GM21717 (cell line): ENCODE data around the gene FADS3.
A peak's percentile ranks its signal among the peaks of the same experiment; 100 is the strongest.

Experiments used
- ATAC-seq: cut with Tn5 transposase; IDR thresholded peaks from one replicate; pipeline ENCODE4 v1.9.1; 2021; ENCODE audit warnings: mild to moderate bottlenecking, moderate library complexity; ENCODE audit not compliant: unreplicated experiment

FADS3 gene

DNA sequence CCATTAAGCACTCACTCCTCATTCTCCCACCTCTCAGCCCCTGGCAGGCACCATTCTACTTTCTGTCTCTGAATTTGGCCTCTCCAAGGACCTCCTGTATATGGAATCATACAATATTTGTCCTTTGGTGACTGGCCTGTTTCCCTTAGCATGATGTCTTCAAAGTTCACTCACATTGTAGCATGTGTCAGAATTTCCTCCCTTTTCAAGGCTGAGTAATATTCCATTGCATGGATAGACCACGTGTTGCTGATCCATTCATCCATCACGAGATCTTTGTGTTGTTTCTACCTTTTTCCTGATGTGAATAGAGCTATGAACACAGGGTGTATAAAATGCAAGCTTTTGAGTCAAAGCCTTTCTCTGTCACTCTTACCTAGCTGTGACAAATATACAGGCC lies 51.6 kb downstream of the FADS3 start:
- no peak for ATAC-seq

DNA sequence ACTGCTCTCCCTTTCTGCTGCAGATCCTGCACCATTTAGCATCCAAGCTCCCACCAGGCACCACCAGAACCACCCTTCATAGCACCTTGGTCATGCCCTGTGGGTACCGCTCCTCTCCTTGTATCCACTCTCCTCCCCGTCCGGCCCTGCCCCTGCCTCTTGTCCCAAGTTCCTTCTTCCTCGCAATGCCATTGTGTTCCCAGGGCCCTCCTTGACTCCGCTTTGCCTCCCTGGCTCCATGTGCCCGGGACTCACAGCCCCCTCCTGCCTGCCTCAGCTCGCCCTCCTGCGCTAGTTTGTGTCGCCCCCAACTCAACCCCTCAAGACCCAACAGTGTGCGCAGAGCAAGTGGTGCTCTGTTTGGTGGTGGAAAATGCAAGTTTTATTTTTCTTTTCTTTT lies 52.4 kb downstream of the FADS3 start:
- no peak for ATAC-seq

GRCh38 chr11:61838501-61838900 lies 52.8 kb downstream of the FADS3 start:
- ATAC-seq, result no peak

GRCh38 chr11:61837411-61838005 lies 53.8 kb downstream of the FADS3 start:
- ATAC-seq, result no peak

GRCh38 chr11:61836193-61836592 lies 55.2 kb downstream of the FADS3 start:
- ATAC-seq, result no peak

- ATAC-seq, result peak; percentile 91
Measured at GRCh38 chr11:61834278-61835048, 56.9 kb downstream of the FADS3 start.

GRCh38 chr11:61833926-61834277 lies 57.4 kb downstream of the FADS3 start:
- ATAC-seq, result no peak

- no peak for ATAC-seq
Measured at GRCh38 chr11:61833471-61833870, 57.9 kb downstream of the FADS3 start.

GRCh38 chr11:61832754-61833153 lies 58.6 kb downstream of the FADS3 start:
- ATAC-seq, result no peak

- ATAC-seq, result no peak
Measured at GRCh38 chr11:61832207-61832606, 59.1 kb downstream of the FADS3 start.

- no peak for ATAC-seq
Measured at GRCh38 chr11:61830237-61831105, 60.9 kb downstream of the FADS3 start.

DNA sequence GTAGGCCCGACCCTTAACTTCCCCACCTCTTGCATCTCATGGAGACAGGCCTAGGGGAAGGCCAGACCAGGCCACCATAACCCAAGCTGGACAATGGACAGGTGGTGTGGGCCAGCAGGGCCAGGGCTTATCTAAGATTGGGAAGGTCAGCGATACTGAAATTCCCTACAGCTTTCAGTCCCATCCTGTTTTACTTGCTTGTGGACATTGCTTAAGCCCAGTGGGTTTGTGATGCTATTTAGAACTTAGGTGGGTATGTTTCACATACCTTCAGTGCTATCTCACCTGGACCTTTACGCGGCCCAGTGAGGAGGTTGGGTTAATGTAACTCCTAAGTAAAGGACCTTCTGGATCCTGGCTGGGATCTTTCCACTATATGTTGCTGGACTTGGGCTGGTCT lies 61.5 kb downstream of the FADS3 start:
- no peak for ATAC-seq

DNA sequence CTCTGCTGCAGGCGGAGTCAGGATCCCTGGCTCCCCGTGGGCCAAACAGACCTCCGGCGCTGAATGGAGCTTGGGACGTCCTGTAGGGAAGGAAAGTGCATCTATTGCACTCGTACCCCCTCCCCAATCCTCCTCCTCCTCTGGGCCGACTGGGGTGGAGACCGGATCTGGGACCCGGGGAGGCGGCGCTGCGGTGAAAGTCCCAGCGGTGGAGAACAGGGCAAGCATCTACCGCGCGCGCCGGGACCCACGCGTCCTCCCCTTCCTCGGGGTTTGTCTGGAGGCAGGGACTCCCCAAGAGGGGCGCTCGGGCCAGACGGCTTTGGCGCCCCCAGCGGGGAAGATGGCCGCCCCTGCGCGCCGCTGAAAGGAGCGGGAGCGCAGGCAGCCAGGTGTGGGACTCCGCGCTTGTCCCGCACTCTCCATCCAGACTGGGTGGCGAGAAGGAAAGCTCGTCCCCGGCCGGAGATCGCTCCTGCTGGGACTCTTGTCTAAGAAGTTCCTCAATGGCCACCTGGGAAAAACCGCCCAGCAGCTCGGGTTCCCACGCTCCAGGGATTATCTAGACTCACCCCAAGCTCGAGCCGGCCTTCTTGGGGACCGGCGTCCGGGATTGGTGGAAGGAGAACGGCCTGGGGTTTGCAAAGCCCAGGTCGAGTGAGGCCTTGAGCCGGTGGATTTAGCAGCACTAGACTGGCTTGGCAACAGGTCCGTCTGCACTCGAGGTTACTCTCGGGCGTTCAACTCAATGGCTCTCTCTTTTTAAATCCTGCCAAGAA lies 62.5 kb downstream of the FADS3 start:
- peak; percentile 24 for ATAC-seq

- no peak for ATAC-seq
Measured at GRCh38 chr11:61828379-61828628, 63.0 kb downstream of the FADS3 start.

GRCh38 chr11:61827571-61828378 lies 63.6 kb downstream of the FADS3 start, which contains the start of gene FADS2:
FADS2 (plus strand) TSS chr11:61828300; CDS start chr11:61828391, 91 bp downstream.
- peak; percentile 69 for ATAC-seq

DNA sequence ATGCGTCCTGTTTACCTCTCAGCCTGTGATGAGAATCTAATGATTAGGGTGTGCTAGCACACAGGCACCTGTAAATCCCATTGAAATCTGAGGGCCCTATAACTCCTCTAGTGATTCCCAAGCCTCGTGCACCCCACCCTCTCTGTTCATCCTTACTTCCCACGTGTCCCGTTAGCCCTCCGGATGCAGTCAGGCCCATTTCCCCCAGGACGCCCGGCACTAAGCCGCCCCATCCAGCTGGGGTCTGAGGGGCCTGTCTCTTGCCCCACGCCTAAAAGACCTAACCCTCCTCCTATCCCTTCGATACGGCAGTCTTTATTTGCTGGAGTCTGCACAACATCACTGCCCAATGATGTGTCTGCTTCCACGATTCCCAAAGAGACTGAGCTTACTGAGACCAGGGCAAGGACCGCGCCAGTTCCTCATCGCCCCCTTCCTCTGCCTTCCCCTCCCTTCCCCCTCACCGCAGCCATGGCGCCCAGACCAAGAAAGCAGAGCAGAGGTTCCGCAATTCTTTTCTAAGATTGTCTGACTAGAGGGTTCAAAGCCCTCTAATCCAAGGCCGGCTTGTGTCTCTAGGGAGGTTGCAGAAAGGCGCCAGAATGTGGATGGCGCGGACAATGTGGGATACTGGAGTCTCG lies 64.3 kb downstream of the FADS3 start:
- ATAC-seq, result no peak
